Glomerular visceral epithelial cell (primary cell): ENCODE results near the gene NEK11.
"Not testable (repeated sequence)": the region's sequence is repeated elsewhere in the genome, so short reads cannot be mapped to it uniquely, and the experiment has no call there.

Experiments used
- DNase-seq: peaks from one replicate; pipeline ENCODE4 v3.0.0-alpha.2; 2016; ENCODE audit errors: extremely low spot score

The NEK11 gene

DNA sequence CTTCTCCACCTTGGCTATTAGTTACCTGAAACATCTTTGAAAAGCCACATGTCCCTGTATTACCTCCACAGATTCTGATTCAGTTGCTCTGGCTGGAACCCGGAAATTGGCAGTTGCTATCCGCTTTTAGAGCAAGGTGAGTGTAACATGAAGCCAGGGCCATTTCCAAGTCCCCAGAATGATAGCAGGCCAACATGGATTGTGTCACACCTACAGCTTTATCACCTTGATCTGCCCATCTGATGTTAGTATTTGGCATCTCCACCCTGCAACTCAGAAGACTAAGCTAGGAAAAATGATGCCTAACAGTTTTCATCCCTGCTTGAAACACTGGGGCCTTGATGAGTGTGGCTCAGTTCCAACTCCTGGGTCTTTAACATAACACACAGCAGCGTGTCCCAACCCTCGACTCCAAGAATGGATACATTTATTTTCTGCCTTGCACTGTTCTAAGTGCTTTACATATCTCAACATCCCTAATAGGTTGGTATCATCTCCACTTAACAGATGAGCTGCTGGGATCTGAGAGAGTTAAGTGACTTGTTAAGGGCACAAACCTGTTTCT, 333.6 kb downstream of the NEK11 start:
- no peak for DNase-seq

- DNase-seq: not testable (repeated sequence)
Observed at GRCh38 chr3:131361066-131361463, 334.4 kb downstream of the NEK11 start.

DNA sequence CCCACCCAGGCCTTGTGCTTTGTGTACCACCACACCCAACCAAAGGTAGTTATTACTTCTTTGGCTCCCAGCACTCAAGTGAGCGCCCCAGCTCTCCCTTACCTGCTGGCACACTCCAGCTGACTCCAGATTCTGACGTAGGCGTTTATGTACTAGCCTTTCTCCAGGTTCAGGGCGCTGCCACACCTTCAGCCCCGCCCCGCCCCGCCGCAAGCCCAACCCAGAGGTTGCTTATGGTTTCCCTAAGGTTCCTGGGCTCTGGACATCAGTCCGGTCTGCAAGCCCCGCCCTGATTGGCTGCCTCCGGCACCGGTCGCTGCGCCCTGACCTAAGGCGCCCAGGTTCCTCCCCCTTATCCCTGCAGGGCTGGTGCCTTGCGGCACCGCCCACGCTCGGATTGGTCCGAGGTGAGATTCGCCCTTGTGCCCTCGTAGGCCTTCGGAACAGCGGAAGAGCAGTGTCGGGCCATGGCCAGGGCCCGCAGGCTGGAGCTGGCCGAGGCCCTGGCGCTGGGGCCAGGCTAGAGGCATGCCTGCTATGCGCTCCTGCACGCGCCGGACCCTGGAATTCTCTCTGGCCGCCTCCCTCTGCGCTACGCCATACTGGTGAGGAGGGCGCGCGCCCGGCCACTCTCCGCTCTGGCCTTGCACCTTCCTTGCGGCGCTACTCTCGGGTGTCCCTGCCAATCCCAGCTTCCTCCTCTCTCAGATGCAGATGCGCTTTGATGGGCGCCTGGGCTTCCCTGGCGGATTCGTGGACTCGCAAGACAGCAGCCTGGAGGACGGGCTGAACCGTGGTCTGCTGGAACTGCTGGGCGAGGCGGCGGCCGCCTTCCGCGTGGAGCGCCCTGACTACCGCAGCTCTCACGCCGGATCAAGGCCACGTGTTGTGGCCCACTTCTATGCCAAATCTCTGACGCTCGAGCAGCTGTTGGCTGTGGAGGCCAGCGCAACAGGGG, 335.1 kb downstream of the NEK11 start:
- DNase-seq: peak; percentile 85

GRCh38 chr3:131363275-131363674, 336.6 kb downstream of the NEK11 start:
- DNase-seq: no peak

DNA sequence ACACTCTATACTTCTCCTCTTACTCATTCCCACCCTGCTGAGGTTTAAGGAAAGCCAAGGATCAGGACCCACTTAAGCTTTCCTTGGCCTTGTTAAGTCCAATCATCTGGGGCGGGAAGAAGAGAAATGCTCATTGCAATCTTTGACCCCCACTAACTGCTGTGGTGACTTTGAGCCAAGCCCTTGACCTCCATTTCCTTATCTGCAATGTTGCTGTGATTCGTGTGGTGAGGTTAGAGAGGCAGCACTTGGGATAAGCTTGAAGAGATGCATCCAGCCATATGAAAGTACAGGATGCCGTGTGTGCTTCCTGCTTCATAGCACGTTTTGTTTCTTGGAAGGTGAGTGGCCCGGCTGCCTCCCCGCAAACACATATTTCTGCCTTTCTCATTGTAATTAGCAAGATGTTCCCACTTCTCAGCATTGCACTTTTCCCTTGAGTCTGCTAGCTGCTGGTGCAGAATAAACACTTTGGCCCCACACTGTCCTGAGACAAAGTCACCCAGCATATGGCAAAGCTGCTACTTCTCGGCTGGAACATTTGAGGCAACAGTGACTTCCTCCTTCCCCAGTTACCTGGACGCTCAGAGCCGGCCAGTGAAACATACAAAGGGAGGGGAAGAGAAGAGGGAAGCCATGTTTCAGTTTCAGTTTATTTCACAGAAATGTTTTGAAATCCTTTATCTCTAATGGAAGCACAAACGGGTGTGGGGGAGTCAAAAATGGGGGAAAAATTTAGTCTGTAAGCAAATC, 344.4 kb downstream of the NEK11 start:
- DNase-seq: no peak

GRCh38 chr3:131371688-131372066, 345.0 kb downstream of the NEK11 start:
- no peak for DNase-seq

- DNase-seq: no peak
Observed at GRCh38 chr3:131374741-131375140, 348.1 kb downstream of the NEK11 start.

- DNase-seq: not testable (repeated sequence)
Observed at GRCh38 chr3:131380821-131381444, 354.3 kb downstream of the NEK11 start.

- peak; percentile 99 for DNase-seq
Observed at GRCh38 chr3:131381445-131382291, 355.0 kb downstream of the NEK11 start, which contains the start of gene NUDT16. TSS of gene NUDT16 (plus strand) at chr3:131381774. CDS start at chr3:131381805, 31 bp downstream.

DNA sequence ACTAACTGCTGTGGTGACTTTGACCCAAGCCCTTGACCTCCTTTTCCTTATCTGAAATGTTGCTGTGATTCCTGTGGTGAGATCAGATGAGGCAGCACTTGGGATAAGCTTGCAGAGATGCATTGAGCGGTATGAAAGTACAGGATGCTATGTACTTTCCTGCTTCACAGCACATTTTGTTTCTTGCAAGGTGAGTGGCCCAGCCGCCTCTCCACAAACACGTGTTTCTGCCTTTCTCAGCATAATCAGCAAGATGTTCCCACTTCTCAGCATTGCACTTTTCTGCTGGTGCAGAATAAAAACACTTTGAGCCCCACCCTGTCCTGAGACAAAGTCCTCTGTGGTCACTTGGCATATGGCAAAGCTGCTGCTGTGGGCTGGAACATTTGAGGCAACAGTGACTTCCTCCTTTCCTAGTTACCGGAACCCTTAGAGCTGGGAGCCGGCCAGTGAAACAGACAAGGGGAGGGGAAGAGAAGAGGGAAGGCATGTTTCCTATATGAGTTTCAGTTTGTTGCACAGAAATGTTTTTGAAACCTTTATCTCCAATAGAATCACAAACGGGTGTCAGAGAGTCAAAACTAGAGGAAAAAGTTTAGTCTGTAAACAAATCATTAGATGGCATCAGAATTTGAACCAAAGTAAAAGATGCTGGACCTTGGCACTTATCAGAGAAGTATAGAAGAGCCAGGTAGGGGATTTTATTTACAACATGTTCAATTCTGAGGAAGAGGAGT, 359.9 kb downstream of the NEK11 start:
- DNase-seq: no peak

DNA sequence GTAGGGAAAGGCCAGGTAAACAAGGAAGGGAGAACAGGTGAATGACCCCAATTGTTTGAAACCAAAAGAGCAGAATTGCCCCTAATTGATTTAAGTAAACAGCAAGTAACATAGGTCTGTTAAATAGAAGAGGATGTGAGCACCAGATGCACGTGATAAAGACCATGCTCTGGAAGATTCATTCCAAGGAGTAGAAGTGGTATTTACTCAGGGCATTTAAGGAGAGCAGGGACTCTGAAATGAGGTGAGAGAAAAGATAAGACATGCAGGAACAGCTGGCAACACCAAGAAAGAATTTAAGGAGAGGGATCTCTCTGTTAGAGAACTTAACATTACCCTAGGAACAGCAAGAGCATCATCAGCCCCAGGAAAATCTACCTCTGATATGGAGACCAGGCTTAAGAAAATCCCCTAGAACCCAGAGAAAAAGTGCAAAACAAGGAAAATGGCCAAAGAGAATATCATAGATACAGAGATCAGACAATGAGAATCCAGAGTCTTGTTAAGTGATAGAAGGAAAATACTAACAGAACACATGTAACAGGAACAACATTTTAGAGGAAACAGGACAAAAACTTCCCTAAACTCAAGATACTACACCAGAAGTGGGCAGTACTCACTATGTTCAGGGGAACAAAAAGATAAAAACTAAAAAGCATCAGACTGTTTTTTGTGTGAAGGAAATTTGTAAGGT, 361.3 kb downstream of the NEK11 start:
- no peak for DNase-seq

GRCh38 chr3:131388490-131388799, 361.8 kb downstream of the NEK11 start:
- DNase-seq: no peak

DNA sequence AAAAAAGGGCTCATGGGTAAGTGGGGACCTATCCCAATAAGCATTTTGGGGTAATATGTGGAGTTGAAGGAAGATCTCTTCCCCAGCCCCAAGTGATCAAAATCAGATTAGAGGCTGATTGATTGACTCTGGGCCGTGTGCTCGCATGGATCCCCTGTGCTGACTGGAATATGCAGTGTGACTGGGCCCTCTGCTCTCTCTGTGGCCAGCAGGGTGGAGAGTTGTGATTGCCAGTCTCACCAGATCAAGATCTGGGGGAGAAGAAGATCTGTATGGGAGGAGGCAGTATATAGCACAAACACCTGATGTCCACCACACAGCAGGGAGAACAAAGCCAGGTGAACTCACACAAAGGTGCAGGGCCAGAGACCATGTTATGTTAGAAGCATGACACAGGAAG, 363.7 kb downstream of the NEK11 start:
- DNase-seq: no peak

DNA sequence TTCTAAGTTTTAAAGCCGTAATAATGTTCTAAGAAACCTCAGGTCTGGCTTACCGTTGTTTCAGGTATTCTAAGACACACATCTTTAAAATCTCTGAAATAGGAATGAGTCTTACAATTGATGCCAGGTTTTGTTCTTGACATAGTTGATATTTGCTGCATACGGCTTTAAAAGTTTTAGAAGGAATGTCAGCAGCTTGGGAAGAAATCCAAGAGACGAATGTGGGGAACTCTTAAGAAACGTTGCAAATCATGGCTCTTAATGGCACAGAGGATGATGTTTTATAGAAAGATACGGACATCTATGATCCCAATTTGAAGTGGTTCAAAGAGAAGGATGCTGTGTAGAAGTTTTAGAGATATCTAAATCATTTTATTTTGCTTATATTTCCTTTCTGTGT, 366.4 kb downstream of the NEK11 start:
- no peak for DNase-seq

DNA sequence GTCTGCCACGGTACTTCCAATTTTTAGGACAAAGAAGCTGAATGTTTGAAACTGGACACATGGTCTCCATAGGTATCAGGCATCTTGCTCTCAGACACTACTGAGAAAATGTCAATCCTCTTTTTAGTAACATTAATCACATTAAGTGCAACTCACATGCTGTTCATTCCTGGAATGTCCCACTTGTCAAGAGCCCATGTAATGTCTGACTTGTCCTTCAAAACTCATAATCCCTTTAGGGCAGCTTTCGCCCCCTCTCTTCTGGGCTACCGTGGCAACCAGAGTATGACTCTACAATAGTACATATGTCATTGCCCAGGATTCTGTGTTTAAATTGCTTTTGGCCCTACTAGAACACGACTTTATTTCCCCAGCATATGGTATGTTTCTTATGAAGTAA, 367.2 kb downstream of the NEK11 start:
- no peak for DNase-seq

DNA sequence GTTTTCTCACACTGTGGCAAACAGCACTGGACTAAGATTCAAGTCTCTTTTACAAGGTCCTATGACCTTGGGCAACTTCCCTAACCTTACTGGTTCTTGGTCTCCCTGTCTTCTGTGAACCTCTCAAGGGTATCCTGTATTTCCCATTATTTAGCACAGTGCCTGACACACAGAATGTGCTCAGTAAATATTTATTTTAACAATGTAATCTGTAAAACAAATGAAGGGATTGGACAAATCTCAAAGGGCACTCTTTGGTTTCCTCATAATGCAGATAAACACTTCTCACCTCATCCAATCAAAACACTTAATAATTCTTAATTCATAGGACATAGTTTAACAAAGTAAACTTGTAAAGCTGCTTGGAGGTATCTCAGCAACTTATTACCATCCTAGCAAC, 367.7 kb downstream of the NEK11 start:
- no peak for DNase-seq

GRCh38 chr3:131396170-131396569, 369.5 kb downstream of the NEK11 start:
- no peak for DNase-seq

DNA sequence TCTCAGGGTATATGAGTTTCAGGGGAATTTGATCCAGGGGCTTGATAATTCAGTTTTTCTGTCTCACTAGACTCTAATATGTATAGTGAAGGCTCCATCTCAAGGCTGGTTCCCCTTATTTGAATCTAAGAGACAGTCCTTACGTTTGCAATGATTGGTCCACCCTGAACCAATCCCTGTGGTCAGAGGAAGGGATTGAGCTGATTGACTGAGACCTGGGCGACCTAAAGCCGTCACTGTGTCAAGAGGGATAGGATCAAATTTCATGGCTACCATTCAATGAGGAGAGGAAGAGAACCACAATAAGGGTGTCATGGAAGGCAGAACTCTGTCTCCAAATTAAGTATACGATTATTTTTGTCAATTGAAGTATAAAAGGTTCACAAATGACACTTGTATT, 371.2 kb downstream of the NEK11 start:
- no peak for DNase-seq
